K562 (cell line): ENCODE measurements around the gene SPEM2. TPM values are rescaled to one million over a fixed set of nuclear protein-coding genes. Genes with fewer than 3 reads are reported as not detected.

Experiments
- GTF2F1 ChIP-seq: IDR thresholded peaks from 2 replicates; pipeline ENCODE4 v1.6.1; 2011; ENCODE audit warnings: low read depth, low read length, improper control_type of control experiment
- HDAC1 ChIP-seq, 2 experiments: fragments of 450-650 bp; IDR thresholded peaks; 2 replicates each; pipeline ENCODE4 v1.6.1; 2016 to 2017; ENCODE audit warnings: inconsistent platforms in 1 of 2, mild to moderate bottlenecking in 1 of 2, moderate library complexity in 1 of 2
- RFX5 ChIP-seq: IDR thresholded peaks from 2 replicates; pipeline ENCODE4 v1.6.1; 2011; ENCODE audit warnings: low read depth, mild to moderate bottlenecking, improper control_type of control experiment, low read length
- SIRT6 ChIP-seq: IDR thresholded peaks from one replicate; pipeline ENCODE4 v1.6.1; 2012; ENCODE audit warnings: low read depth, mild to moderate bottlenecking, control low read depth, inconsistent platforms, low read length, moderate library complexity
- SIX5 ChIP-seq, 2 experiments: IDR thresholded peaks; 2 replicates each; pipeline ENCODE4 v1.6.1; 2011; ENCODE audit warnings: low read length in 2 of 2, borderline replicate concordance in 1 of 2, low read depth in 1 of 2, mild to moderate bottlenecking in 1 of 2, moderate library complexity in 1 of 2; ENCODE audit not compliant: insufficient read depth in 1 of 2
- TEAD2 ChIP-seq: fragments of 450-650 bp; IDR thresholded peaks from 2 replicates; pipeline ENCODE4 v1.6.1; 2016; ENCODE audit warnings: missing genetic modification characterization, control low read depth, missing compliant biosample characterization
- ZNF224 ChIP-seq: sonication (generic); formaldehyde crosslinking; IDR thresholded peaks from 2 replicates; pipeline ENCODE4 v1.8.0; 2022; ENCODE audit warnings: mild to moderate bottlenecking, missing genetic modification reagents
- ZNF707 ChIP-seq: fragments of 250-450 bp; sonication (Bioruptor Pico); conservative IDR thresholded peaks from 2 replicates; pipeline ENCODE4 v1.8.0; 2022; ENCODE audit warnings: inconsistent platforms, mild to moderate bottlenecking, moderate library complexity
- polyA plus RNA-seq, 8 experiments: library from polyadenylated mRNA; depleted of rRNA in 4 of 8; stranded (reverse) in 5 of 8; unstranded in 3 of 8; fragments of >200 nt; fragmentation: Nextera tagmentation in 2 of 8; fragmentation: Illumina TruSeq in 1 of 8; extraction: Ambion mirVana in 2 of 8; extraction: Trizol in 1 of 8; gene quantifications; 2 replicates each; pipeline versions ENCODE4 v1.2.1 to v1.2.3, GENCODE V29; 2011 to 2014; ENCODE audit warnings: inconsistent platforms in 1 of 8, missing spikeins in 1 of 8
- total RNA-seq, 7 experiments: library from RNA; depleted of rRNA in 6 of 7; stranded (reverse); fragments of >200 nt in 6 of 7; fragmentation: Illumina TruSeq in 2 of 7; extraction: Trizol in 2 of 7; gene quantifications; 2 replicates each; pipeline versions ENCODE4 v1.2.1 to v1.2.3, GENCODE V29; 2011 to 2021; ENCODE audit warnings: low replicate concordance in 1 of 7
- TF ChIP-seq, protein P1 (sequence below): fragments of 450-650 bp; IDR thresholded peaks from 2 replicates; pipeline ENCODE4 v1.6.1; 2016; ENCODE audit warnings: mild to moderate bottlenecking, moderate library complexity
- TF ChIP-seq, protein P2 (sequence below): fragments of 450-650 bp; formaldehyde crosslinking; IDR thresholded peaks from 2 replicates; pipeline ENCODE4 v1.4.0; 2022; ENCODE audit warnings: mild to moderate bottlenecking, moderate library complexity
- TF ChIP-seq, protein P3 (sequence below): fragments of 250-450 bp; sonication (Bioruptor Pico); IDR thresholded peaks from 2 replicates; pipeline ENCODE4 v1.4.0; 2020; ENCODE audit warnings: borderline replicate concordance
- TF ChIP-seq, protein P4 (sequence below): fragments of 450-650 bp; conservative IDR thresholded peaks from 2 replicates; pipeline ENCODE4 v1.6.1; 2016; ENCODE audit warnings: missing genetic modification characterization, low read depth, mild to moderate bottlenecking, missing compliant biosample characterization, moderate library complexity

Gene SPEM2
- total and polyA plus RNA-seq, 9 of the 15 experiments (the other 6 are each of a cell fraction or from before 2014, with no cell fraction given) = not detected

DNA sequence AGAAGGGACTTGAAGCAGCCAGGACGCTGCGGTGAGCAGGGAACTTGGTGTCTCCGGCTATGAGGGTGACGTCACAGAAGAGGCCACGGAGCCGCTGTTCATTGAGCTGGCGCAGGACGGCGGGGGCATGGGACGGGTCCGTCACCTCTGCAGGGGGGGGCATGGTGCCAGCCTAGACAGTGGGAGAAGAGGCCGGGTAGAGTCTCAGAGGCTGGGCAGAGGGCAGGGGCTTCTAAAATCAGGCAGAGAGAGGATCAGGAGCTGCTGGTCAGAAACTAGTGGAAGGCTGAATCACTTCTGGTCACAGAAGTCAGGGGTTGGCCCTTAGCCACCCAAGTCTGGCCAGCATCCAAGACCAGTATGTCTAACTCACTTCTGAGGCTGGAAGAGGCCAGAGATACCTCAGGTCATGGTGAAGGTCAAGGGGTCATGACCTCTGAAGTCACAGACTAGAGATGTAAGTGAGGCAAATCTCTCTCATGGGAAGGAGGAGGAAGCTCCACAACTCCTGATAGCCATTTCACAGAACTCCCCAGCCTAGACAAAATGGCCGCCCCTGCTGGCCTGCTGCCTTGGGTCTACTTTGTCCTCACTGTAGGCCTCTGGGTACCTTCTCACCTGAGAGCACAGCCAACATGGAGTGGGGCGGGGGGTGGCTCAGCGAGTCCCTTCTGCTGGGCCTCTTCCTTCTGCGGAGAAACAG lies 41.4 kb downstream of the SPEM2 start (continued):
- TF ChIP-seq, protein P1, sequence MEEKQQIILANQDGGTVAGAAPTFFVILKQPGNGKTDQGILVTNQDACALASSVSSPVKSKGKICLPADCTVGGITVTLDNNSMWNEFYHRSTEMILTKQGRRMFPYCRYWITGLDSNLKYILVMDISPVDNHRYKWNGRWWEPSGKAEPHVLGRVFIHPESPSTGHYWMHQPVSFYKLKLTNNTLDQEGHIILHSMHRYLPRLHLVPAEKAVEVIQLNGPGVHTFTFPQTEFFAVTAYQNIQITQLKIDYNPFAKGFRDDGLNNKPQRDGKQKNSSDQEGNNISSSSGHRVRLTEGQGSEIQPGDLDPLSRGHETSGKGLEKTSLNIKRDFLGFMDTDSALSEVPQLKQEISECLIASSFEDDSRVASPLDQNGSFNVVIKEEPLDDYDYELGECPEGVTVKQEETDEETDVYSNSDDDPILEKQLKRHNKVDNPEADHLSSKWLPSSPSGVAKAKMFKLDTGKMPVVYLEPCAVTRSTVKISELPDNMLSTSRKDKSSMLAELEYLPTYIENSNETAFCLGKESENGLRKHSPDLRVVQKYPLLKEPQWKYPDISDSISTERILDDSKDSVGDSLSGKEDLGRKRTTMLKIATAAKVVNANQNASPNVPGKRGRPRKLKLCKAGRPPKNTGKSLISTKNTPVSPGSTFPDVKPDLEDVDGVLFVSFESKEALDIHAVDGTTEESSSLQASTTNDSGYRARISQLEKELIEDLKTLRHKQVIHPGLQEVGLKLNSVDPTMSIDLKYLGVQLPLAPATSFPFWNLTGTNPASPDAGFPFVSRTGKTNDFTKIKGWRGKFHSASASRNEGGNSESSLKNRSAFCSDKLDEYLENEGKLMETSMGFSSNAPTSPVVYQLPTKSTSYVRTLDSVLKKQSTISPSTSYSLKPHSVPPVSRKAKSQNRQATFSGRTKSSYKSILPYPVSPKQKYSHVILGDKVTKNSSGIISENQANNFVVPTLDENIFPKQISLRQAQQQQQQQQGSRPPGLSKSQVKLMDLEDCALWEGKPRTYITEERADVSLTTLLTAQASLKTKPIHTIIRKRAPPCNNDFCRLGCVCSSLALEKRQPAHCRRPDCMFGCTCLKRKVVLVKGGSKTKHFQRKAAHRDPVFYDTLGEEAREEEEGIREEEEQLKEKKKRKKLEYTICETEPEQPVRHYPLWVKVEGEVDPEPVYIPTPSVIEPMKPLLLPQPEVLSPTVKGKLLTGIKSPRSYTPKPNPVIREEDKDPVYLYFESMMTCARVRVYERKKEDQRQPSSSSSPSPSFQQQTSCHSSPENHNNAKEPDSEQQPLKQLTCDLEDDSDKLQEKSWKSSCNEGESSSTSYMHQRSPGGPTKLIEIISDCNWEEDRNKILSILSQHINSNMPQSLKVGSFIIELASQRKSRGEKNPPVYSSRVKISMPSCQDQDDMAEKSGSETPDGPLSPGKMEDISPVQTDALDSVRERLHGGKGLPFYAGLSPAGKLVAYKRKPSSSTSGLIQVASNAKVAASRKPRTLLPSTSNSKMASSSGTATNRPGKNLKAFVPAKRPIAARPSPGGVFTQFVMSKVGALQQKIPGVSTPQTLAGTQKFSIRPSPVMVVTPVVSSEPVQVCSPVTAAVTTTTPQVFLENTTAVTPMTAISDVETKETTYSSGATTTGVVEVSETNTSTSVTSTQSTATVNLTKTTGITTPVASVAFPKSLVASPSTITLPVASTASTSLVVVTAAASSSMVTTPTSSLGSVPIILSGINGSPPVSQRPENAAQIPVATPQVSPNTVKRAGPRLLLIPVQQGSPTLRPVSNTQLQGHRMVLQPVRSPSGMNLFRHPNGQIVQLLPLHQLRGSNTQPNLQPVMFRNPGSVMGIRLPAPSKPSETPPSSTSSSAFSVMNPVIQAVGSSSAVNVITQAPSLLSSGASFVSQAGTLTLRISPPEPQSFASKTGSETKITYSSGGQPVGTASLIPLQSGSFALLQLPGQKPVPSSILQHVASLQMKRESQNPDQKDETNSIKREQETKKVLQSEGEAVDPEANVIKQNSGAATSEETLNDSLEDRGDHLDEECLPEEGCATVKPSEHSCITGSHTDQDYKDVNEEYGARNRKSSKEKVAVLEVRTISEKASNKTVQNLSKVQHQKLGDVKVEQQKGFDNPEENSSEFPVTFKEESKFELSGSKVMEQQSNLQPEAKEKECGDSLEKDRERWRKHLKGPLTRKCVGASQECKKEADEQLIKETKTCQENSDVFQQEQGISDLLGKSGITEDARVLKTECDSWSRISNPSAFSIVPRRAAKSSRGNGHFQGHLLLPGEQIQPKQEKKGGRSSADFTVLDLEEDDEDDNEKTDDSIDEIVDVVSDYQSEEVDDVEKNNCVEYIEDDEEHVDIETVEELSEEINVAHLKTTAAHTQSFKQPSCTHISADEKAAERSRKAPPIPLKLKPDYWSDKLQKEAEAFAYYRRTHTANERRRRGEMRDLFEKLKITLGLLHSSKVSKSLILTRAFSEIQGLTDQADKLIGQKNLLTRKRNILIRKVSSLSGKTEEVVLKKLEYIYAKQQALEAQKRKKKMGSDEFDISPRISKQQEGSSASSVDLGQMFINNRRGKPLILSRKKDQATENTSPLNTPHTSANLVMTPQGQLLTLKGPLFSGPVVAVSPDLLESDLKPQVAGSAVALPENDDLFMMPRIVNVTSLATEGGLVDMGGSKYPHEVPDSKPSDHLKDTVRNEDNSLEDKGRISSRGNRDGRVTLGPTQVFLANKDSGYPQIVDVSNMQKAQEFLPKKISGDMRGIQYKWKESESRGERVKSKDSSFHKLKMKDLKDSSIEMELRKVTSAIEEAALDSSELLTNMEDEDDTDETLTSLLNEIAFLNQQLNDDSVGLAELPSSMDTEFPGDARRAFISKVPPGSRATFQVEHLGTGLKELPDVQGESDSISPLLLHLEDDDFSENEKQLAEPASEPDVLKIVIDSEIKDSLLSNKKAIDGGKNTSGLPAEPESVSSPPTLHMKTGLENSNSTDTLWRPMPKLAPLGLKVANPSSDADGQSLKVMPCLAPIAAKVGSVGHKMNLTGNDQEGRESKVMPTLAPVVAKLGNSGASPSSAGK = no peak
- TF ChIP-seq GTF2F1 = no peak
- TF ChIP-seq ZNF707 (CRISPR knock-in tag) = no peak
- no peak for TF ChIP-seq TEAD2 (tag)
- TF ChIP-seq, protein P2, sequence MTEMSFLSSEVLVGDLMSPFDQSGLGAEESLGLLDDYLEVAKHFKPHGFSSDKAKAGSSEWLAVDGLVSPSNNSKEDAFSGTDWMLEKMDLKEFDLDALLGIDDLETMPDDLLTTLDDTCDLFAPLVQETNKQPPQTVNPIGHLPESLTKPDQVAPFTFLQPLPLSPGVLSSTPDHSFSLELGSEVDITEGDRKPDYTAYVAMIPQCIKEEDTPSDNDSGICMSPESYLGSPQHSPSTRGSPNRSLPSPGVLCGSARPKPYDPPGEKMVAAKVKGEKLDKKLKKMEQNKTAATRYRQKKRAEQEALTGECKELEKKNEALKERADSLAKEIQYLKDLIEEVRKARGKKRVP = no peak
- TF ChIP-seq, protein P3, sequence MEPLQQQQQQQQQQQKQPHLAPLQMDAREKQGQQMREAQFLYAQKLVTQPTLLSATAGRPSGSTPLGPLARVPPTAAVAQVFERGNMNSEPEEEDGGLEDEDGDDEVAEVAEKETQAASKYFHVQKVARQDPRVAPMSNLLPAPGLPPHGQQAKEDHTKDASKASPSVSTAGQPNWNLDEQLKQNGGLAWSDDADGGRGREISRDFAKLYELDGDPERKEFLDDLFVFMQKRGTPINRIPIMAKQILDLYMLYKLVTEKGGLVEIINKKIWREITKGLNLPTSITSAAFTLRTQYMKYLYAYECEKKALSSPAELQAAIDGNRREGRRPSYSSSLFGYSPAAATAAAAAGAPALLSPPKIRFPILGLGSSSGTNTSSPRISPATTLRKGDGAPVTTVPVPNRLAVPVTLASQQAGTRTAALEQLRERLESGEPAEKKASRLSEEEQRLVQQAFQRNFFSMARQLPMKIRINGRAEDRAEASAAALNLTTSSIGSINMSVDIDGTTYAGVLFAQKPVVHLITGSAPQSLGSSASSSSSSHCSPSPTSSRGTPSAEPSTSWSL (CRISPR knock-in tag) = no peak
- TF ChIP-seq HDAC1 (IDR thresholded peaks at IDR 0.05) = peak in 1 of 2 experiments; percentile 47; a peak in 1 of 4 replicates
- TF ChIP-seq, protein P4, sequence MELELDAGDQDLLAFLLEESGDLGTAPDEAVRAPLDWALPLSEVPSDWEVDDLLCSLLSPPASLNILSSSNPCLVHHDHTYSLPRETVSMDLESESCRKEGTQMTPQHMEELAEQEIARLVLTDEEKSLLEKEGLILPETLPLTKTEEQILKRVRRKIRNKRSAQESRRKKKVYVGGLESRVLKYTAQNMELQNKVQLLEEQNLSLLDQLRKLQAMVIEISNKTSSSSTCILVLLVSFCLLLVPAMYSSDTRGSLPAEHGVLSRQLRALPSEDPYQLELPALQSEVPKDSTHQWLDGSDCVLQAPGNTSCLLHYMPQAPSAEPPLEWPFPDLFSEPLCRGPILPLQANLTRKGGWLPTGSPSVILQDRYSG (tag) = no peak
- no peak for TF ChIP-seq SIX5 (IDR thresholded peaks at IDR 0.05; ENCODE audit: borderline replicate concordance in 1 of 2, insufficient read depth in 1 of 2, low read depth in 1 of 2, low read length in 2 of 2)
- TF ChIP-seq SIRT6 = no peak
- TF ChIP-seq ZNF224 (CRISPR knock-in tag) = no peak
- TF ChIP-seq RFX5 = no peak
